A549 (cell line): Measurements from ENCODE around the gene PYROXD2.

Experiments used
- EP300 ChIP-seq, 2 experiments: fragments of >200 bp; sonication (Bioruptor Twin); formaldehyde crosslinking; IDR thresholded peaks; 2 replicates in 1 of 2; 3 replicates in 1 of 2; pipeline ENCODE4 v1.6.1; 2016 to 2017
- TF ChIP-seq, protein P1 (sequence below): fragments of >200 bp; sonication (Bioruptor Twin); formaldehyde crosslinking; IDR thresholded peaks from 3 replicates; pipeline ENCODE4 v1.5.1; 2016
- TF ChIP-seq, protein P2 (sequence below): fragments of 200-600 bp; sonication (generic); IDR thresholded peaks from 2 replicates; pipeline ENCODE4 v1.6.1; 2016; ENCODE audit warnings: antibody characterized with exemption, mild to moderate bottlenecking, moderate library complexity
- TF ChIP-seq, protein P3 (sequence below): IDR thresholded peaks from 2 replicates; pipeline ENCODE4 v1.6.1; 2012

DNA sequence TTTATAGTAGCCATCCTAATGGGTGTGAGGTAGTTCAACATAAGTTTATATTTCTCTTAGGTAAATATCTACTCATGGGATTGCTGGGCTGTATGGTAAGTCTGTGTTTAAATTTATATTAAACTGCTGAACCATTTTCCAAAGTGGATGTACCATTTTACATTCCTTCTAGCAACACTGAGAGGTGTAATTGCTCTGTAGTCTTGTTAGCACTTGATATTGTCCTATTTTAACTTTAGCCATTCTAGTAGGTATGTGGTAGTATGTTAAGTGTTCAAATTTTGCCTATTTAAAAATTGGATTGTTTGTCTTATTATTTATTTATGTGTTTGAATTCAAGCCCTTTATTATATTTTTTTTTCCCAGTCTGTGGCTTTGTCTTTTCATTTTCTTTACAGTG is 34.3 kb upstream of the PYROXD2 start:
- no peak for TF ChIP-seq EP300 (IDR thresholded peaks at IDR 0.05)
- TF ChIP-seq, protein P1, sequence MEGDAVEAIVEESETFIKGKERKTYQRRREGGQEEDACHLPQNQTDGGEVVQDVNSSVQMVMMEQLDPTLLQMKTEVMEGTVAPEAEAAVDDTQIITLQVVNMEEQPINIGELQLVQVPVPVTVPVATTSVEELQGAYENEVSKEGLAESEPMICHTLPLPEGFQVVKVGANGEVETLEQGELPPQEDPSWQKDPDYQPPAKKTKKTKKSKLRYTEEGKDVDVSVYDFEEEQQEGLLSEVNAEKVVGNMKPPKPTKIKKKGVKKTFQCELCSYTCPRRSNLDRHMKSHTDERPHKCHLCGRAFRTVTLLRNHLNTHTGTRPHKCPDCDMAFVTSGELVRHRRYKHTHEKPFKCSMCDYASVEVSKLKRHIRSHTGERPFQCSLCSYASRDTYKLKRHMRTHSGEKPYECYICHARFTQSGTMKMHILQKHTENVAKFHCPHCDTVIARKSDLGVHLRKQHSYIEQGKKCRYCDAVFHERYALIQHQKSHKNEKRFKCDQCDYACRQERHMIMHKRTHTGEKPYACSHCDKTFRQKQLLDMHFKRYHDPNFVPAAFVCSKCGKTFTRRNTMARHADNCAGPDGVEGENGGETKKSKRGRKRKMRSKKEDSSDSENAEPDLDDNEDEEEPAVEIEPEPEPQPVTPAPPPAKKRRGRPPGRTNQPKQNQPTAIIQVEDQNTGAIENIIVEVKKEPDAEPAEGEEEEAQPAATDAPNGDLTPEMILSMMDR = no peak
- TF ChIP-seq, protein P2, sequence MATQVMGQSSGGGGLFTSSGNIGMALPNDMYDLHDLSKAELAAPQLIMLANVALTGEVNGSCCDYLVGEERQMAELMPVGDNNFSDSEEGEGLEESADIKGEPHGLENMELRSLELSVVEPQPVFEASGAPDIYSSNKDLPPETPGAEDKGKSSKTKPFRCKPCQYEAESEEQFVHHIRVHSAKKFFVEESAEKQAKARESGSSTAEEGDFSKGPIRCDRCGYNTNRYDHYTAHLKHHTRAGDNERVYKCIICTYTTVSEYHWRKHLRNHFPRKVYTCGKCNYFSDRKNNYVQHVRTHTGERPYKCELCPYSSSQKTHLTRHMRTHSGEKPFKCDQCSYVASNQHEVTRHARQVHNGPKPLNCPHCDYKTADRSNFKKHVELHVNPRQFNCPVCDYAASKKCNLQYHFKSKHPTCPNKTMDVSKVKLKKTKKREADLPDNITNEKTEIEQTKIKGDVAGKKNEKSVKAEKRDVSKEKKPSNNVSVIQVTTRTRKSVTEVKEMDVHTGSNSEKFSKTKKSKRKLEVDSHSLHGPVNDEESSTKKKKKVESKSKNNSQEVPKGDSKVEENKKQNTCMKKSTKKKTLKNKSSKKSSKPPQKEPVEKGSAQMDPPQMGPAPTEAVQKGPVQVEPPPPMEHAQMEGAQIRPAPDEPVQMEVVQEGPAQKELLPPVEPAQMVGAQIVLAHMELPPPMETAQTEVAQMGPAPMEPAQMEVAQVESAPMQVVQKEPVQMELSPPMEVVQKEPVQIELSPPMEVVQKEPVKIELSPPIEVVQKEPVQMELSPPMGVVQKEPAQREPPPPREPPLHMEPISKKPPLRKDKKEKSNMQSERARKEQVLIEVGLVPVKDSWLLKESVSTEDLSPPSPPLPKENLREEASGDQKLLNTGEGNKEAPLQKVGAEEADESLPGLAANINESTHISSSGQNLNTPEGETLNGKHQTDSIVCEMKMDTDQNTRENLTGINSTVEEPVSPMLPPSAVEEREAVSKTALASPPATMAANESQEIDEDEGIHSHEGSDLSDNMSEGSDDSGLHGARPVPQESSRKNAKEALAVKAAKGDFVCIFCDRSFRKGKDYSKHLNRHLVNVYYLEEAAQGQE = no peak
- TF ChIP-seq, protein P3, sequence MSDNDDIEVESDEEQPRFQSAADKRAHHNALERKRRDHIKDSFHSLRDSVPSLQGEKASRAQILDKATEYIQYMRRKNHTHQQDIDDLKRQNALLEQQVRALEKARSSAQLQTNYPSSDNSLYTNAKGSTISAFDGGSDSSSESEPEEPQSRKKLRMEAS = no peak
